ENCODE data around the gene HCFC1. TPM values are rescaled to one million over a fixed set of nuclear protein-coding genes. Genes with fewer than 3 reads are reported as not detected.

Gene HCFC1
- total and polyA plus RNA-seq, 2 of the 8 experiments (the other 6 are each of a cell fraction or from before 2014, with no cell fraction given), result 24.9 to 117 TPM

GRCh38 chrX:154004315-154004714 lies 32.7 kb upstream of the HCFC1 start:
- peaks cover 0 to 8% (median 0%) of the 10 kb centered on the region in 4 experiments; a peak in 2 of 7 replicates for H3K4me1 ChIP-seq (replicated peaks in 1 of 4; ENCODE audit: control insufficient read depth in 3 of 4, insufficient read depth in 4 of 4, low read length in 3 of 4)
- H3K27ac ChIP-seq (ENCODE audit: low read depth, low read length), result no peak overlapping the region
- H2AK5ac ChIP-seq (ENCODE audit: low read depth, low read length), result no peak overlapping the region
- no peak overlapping the region for H2BK15ac ChIP-seq (ENCODE audit: low read length)
- H4K5ac ChIP-seq (ENCODE audit: insufficient read length, low read depth, low read length), result no peak overlapping the region
- no peak overlapping the region for H2BK20ac ChIP-seq (ENCODE audit: low read length)
- no peaks in the 10 kb centered on the region for H3K79me2 ChIP-seq (ENCODE audit: control insufficient read depth in 1 of 2, insufficient read depth in 2 of 2, low read length in 2 of 2)
- no peak overlapping the region for H3K18ac ChIP-seq (ENCODE audit: extremely low read depth, low read length)
- H3K23ac ChIP-seq (ENCODE audit: insufficient read length), result no peak overlapping the region
- POLR2A ChIA-PET (ENCODE audit: partially characterized antibody), result interaction anchor here (1.6 to 1.7 kb wide), 2 partner anchors 9 to 14 kb away, joined by 5 to 6 read pairs; no protein-coding TSS in a partner anchor
- no peak overlapping the region for H3K4me3 ChIP-seq (ENCODE audit: extremely low read depth in 1 of 4, insufficient read depth in 2 of 4, low read depth in 3 of 4, low read length in 4 of 4)
- no peak overlapping the region for H3K4me2 ChIP-seq (ENCODE audit: insufficient read depth in 1 of 2, low read depth in 2 of 2, low read length in 2 of 2)
- FAIRE-seq (no peak), DNase-seq (ENCODE audit: low read depth in 1 of 2, low spot score in 2 of 2) (no peak)
- no peak overlapping the region for H4K8ac ChIP-seq (ENCODE audit: extremely low read depth, insufficient read depth, low read length)
- 90% methylated on average over 10 of the region's 11 CpGs; no CpG with 5 or more reads in 1 of the 2 experiments for WGBS, 2 experiments (ENCODE audit: extremely low coverage in 1 of 2, insufficient coverage in 1 of 2, insufficient read length in 1 of 2, insufficient replicate concordance in 2 of 2, low coverage in 1 of 2, low lambda C conversion rate in 2 of 2, missing lambda C conversion rate in 1 of 2)
- no peak overlapping the region for H3K9ac ChIP-seq (replicated peaks in 1 of 4; ENCODE audit: extremely low read depth in 1 of 4, low read depth in 3 of 4, low read length in 3 of 4)
- no peaks in the 10 kb centered on the region for H4K20me1 ChIP-seq (replicated peaks in 1 of 2; ENCODE audit: control insufficient read depth in 1 of 2, insufficient read depth in 2 of 2, low read length in 2 of 2)
- no peaks in the 10 kb centered on the region for H3K9me3 ChIP-seq (ENCODE audit: insufficient read depth in 2 of 2, low read depth in 1 of 2, low read length in 1 of 2)
- H2BK5ac ChIP-seq (ENCODE audit: low read depth, low read length), result no peak overlapping the region
- no peaks in the 10 kb centered on the region for H3K36me3 ChIP-seq (ENCODE audit: control insufficient read depth in 2 of 4, insufficient read depth in 4 of 4, low read length in 3 of 4)
- CTCF ChIA-PET (ENCODE audit: partially characterized antibody), result interaction anchor here (0.7 kb wide), 1 partner anchor 9 kb away, joined by 4 read pairs; no protein-coding TSS in a partner anchor
- no peak overlapping the region for H2AFZ ChIP-seq (ENCODE audit: low read length)
- no peaks in the 10 kb centered on the region for H3K23me2 ChIP-seq (ENCODE audit: low read depth, low read length)
- no peaks in the 10 kb centered on the region for H3K79me1 ChIP-seq (ENCODE audit: low read depth, low read length)
- H2BK120ac ChIP-seq (replicated peaks; ENCODE audit: low read depth, low read length), result no peak overlapping the region
- H3K27me3 ChIP-seq (replicated peaks in 1 of 4; ENCODE audit: control insufficient read depth in 3 of 4, extremely low read depth in 1 of 4, insufficient read depth in 3 of 4, low read length in 3 of 4), result no peaks in the 10 kb centered on the region
- H4K91ac ChIP-seq (replicated peaks; ENCODE audit: insufficient read length, low read length), result no peak overlapping the region
- H2BK12ac ChIP-seq (ENCODE audit: low read depth, low read length), result no peak overlapping the region
- no peak overlapping the region for H3K14ac ChIP-seq (ENCODE audit: insufficient read length)
- H3K4ac ChIP-seq (replicated peaks; ENCODE audit: insufficient read length, low read depth, low read length), result no peak overlapping the region
- H3K56ac ChIP-seq (replicated peaks; ENCODE audit: insufficient read length, low read depth, low read length), result no peak overlapping the region
- TF ChIP-seq ATF3 (IDR thresholded peaks at IDR 0.05; ENCODE audit: insufficient read depth, low read depth, low read length), result no peak
- TF ChIP-seq POU5F1 (IDR thresholded peaks at IDR 0.05; ENCODE audit: low read depth, low read length), result no peak
- TF ChIP-seq HDAC6 (IDR thresholded peaks at IDR 0.05; ENCODE audit: low read depth, low read length), result no peak
- no peak for TF ChIP-seq JUND (IDR thresholded peaks at IDR 0.05; ENCODE audit: low read length)
- no peak for TF ChIP-seq EP300 (IDR thresholded peaks at IDR 0.05; ENCODE audit: borderline replicate concordance in 1 of 2, low read depth in 2 of 2, low read length in 2 of 2)
- no peak for TF ChIP-seq CBX5 (IDR thresholded peaks at IDR 0.05; ENCODE audit: low read depth, low read length)
- TF ChIP-seq CBX8 (IDR thresholded peaks at IDR 0.05; ENCODE audit: borderline replicate concordance, low read depth, low read length), result no peak
- TF ChIP-seq SP1 (IDR thresholded peaks at IDR 0.05; ENCODE audit: low read depth, low read length), result no peak
- no peak for TF ChIP-seq CTCF (IDR thresholded peaks at IDR 0.05; ENCODE audit: control extremely low read depth in 1 of 3, insufficient read depth in 1 of 3, low read depth in 1 of 3, low read length in 3 of 3)
